Astrocyte (in vitro differentiated cells and primary cell): ENCODE data around the gene C1QTNF9. TPM values are rescaled to one million over a fixed set of nuclear protein-coding genes. Genes with fewer than 3 reads are reported as not detected.

Experiments
- DNase-seq: peaks from one replicate; pipeline ENCODE4 v3.0.0-alpha.2; 2010; ENCODE audit warnings: low read depth
- FAIRE-seq: peaks from 2 replicates; lab custom pipeline; 2011; peaks lifted over from hg19 to GRCh38; lab: Jason Lieb, UNC
- H2AFZ ChIP-seq: 2 replicates; pipeline ENCODE4 v1.6.0; 2012; ENCODE audit warnings: low read depth, low read length, inconsistent platforms
- H3K27ac ChIP-seq: 2 replicates; pipeline ENCODE4 v1.5.1; 2011; ENCODE audit warnings: low read depth, low read length, inconsistent platforms
- H3K27me3 ChIP-seq: 2 replicates; pipeline ENCODE4 v1.6.0; 2011; ENCODE audit warnings: low read length, inconsistent platforms; ENCODE audit not compliant: insufficient read depth
- H3K36me3 ChIP-seq: 2 replicates; pipeline ENCODE4 v1.5.1; 2011; ENCODE audit warnings: low read length, inconsistent platforms; ENCODE audit not compliant: insufficient read depth
- H3K4me1 ChIP-seq: 2 replicates; pipeline ENCODE4 v1.5.1; 2011; ENCODE audit warnings: low read length, inconsistent platforms; ENCODE audit not compliant: insufficient read depth
- H3K4me2 ChIP-seq: 2 replicates; pipeline ENCODE4 v1.6.0; 2012; ENCODE audit warnings: low read length, inconsistent platforms
- H3K4me3 ChIP-seq: 2 replicates; pipeline ENCODE4 v1.5.1; 2011; ENCODE audit warnings: low read depth, mild to moderate bottlenecking, low read length, inconsistent platforms; ENCODE audit not compliant: insufficient read depth
- H3K79me2 ChIP-seq: 2 replicates; pipeline ENCODE4 v1.6.0; 2012; ENCODE audit warnings: mild to moderate bottlenecking, low read length, inconsistent platforms; ENCODE audit not compliant: insufficient read depth
- H3K9ac ChIP-seq: 2 replicates; pipeline ENCODE4 v1.6.0; 2012; ENCODE audit warnings: mild to moderate bottlenecking, low read length, inconsistent platforms
- H3K9me3 ChIP-seq: 2 replicates; pipeline ENCODE4 v1.5.1; 2012; ENCODE audit warnings: low read depth, mild to moderate bottlenecking, low read length, inconsistent platforms; ENCODE audit not compliant: insufficient read depth
- H4K20me1 ChIP-seq: 2 replicates; pipeline ENCODE4 v1.6.0; 2012; ENCODE audit warnings: low read length, inconsistent platforms; ENCODE audit not compliant: insufficient read depth
- H3K27ac Mint-ChIP-seq: one replicate; pipeline ENCODE4 v1.8.0; 2021; ENCODE audit warnings: mild to moderate bottlenecking, mixed read lengths; ENCODE audit not compliant: unreplicated experiment
- H3K27me3 Mint-ChIP-seq: one replicate; pipeline ENCODE4 v1.8.0; 2021; ENCODE audit warnings: low read depth, mixed read lengths; ENCODE audit not compliant: unreplicated experiment
- H3K36me3 Mint-ChIP-seq: one replicate; pipeline ENCODE4 v1.8.0; 2021; ENCODE audit warnings: low read depth, mixed read lengths; ENCODE audit not compliant: unreplicated experiment
- H3K4me1 Mint-ChIP-seq: one replicate; pipeline ENCODE4 v1.8.0; 2021; ENCODE audit warnings: low read depth, mixed read lengths; ENCODE audit not compliant: unreplicated experiment
- H3K4me3 Mint-ChIP-seq: one replicate; pipeline ENCODE4 v1.8.0; 2021; ENCODE audit warnings: mild to moderate bottlenecking, moderate library complexity, mixed read lengths; ENCODE audit not compliant: unreplicated experiment
- H3K9me3 Mint-ChIP-seq: one replicate; pipeline ENCODE4 v1.8.0; 2021; ENCODE audit warnings: mild to moderate bottlenecking, mixed read lengths; ENCODE audit not compliant: unreplicated experiment
- EZH2 ChIP-seq: IDR thresholded peaks from 2 replicates; pipeline ENCODE4 v1.6.1; 2012; ENCODE audit warnings: mild to moderate bottlenecking, low read length, inconsistent platforms; ENCODE audit not compliant: insufficient read depth
- total RNA-seq: library from RNA; stranded (reverse); gene quantifications from 2 replicates; pipeline ENCODE4 v1.2.1, GENCODE V29; 2021
- TF ChIP-seq, protein P1 (sequence below): IDR thresholded peaks from 2 replicates; pipeline ENCODE4 v1.5.1; 2011; ENCODE audit warnings: low read depth, mild to moderate bottlenecking, inconsistent platforms, low read length, moderate library complexity; ENCODE audit not compliant: insufficient read depth

C1QTNF9 gene
- total RNA-seq, 1 donor from 2014 or later: not detected

DNA sequence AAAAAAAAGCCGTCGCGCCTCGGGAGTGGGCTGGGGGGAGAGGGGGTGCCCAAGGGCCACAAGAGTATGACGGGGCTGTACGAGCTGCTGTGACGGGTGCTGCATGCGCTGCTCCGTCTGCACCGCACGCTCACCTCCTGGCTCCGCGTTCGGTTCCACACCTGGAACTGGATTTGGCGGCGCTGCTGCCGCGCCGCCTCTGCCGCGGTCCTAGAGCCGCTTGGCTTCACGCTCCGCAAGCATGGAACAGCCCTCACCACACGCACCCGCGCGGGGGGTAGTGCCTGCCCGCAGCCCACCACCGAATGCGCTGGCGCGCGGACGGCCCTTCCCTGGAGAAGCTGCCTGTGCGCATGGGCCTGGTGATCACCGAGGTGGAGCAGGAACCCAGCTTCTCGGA lies 18.8 kb downstream of the C1QTNF9 start:
- Histone ChIP-seq H2AFZ (peak overlapping the region; percentile 52), H3K4me1 (no peaks in the 10 kb centered on the region), H3K36me3 (no peaks in the 10 kb centered on the region), H3K4me3 (no peak overlapping the region), H4K20me1 (no peaks in the 10 kb centered on the region), H3K4me2 (peak overlapping the region; percentile 77), H3K9me3 (no peaks in the 10 kb centered on the region), H3K27ac (no peak overlapping the region), H3K79me2 (no peaks in the 10 kb centered on the region), H3K9ac (no peak overlapping the region), H3K27me3 (peaks cover 2% of the 10 kb centered on the region)
- no peak for FAIRE-seq
- H3K36me3 Mint-ChIP-seq: no peaks in the 10 kb centered on the region
- H3K27me3 Mint-ChIP-seq: no peaks in the 10 kb centered on the region
- no peaks in the 10 kb centered on the region for H3K4me1 Mint-ChIP-seq
- TF ChIP-seq, protein P1, sequence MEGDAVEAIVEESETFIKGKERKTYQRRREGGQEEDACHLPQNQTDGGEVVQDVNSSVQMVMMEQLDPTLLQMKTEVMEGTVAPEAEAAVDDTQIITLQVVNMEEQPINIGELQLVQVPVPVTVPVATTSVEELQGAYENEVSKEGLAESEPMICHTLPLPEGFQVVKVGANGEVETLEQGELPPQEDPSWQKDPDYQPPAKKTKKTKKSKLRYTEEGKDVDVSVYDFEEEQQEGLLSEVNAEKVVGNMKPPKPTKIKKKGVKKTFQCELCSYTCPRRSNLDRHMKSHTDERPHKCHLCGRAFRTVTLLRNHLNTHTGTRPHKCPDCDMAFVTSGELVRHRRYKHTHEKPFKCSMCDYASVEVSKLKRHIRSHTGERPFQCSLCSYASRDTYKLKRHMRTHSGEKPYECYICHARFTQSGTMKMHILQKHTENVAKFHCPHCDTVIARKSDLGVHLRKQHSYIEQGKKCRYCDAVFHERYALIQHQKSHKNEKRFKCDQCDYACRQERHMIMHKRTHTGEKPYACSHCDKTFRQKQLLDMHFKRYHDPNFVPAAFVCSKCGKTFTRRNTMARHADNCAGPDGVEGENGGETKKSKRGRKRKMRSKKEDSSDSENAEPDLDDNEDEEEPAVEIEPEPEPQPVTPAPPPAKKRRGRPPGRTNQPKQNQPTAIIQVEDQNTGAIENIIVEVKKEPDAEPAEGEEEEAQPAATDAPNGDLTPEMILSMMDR: no peak
- TF ChIP-seq EZH2: no peak
- no peaks in the 10 kb centered on the region for H3K9me3 Mint-ChIP-seq
- no peak for DNase-seq
- no peak overlapping the region for H3K4me3 Mint-ChIP-seq
- H3K27ac Mint-ChIP-seq: no peak overlapping the region

GRCh38 chr13:24338721-24339120 lies 29.3 kb downstream of the C1QTNF9 start:
- Mint-ChIP-seq H3K36me3 (no peaks in the 10 kb centered on the region), H3K9me3 (peaks cover 5% of the 10 kb centered on the region), H3K4me1 (peaks cover 5% of the 10 kb centered on the region), H3K4me3 (no peak overlapping the region), H3K27me3 (peaks cover 2% of the 10 kb centered on the region), H3K27ac (no peak overlapping the region)
- Histone ChIP-seq H3K27me3 (no peaks in the 10 kb centered on the region), H3K4me3 (no peak overlapping the region), H3K36me3 (no peaks in the 10 kb centered on the region), H3K9me3 (no peaks in the 10 kb centered on the region), H2AFZ (no peak overlapping the region), H4K20me1 (no peaks in the 10 kb centered on the region), H3K9ac (no peak overlapping the region), H3K79me2 (no peaks in the 10 kb centered on the region), H3K4me2 (no peak overlapping the region), H3K4me1 (no peaks in the 10 kb centered on the region), H3K27ac (no peak overlapping the region)
- DNase-seq: no peak
- no peak for FAIRE-seq
- TF ChIP-seq, protein P1: no peak
- TF ChIP-seq EZH2: no peak

DNA sequence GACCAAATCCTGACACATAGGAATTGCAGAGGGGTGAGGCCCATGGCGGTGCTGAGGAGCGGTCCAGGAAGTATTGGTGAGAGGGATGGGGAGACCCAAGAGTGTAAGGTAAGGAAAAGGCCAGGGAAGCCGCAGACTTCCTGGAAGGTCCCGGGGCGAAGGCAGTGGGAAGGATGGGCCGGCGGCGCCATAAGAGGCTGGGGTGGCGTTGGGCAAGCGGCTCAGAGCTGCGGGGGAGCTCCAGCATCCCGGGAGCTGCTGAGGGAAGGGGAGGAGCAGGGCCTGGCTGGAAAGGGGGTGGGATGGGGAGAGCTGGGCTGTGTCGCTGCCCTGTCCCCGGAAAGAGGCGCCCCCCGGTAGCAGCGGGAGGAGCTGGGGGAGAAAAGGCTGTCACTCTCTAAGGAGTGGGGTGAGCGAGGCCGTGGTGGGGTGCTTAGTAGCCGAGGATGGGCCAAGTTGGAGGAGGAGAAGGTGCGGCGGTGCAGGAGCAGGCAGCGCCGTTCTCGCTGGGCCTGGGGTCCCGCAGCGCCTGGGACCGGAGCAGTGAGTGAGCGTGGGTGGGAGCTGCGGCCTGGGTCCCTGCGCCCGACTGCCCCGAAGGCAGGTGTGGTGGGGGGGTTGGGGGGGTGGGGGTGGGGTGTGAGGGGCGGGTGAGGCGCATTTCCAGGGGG lies 30.7 kb downstream of the C1QTNF9 start:
- Histone ChIP-seq H3K27me3 (no peaks in the 10 kb centered on the region), H3K4me3 (no peak overlapping the region), H4K20me1 (no peaks in the 10 kb centered on the region), H3K36me3 (no peaks in the 10 kb centered on the region), H3K9me3 (no peaks in the 10 kb centered on the region), H3K4me1 (no peaks in the 10 kb centered on the region), H2AFZ (no peak overlapping the region), H3K27ac (no peak overlapping the region), H3K79me2 (no peaks in the 10 kb centered on the region), H3K9ac (no peak overlapping the region), H3K4me2 (no peak overlapping the region)
- Mint-ChIP-seq H3K9me3 (peaks cover 6% of the 10 kb centered on the region), H3K27ac (no peak overlapping the region), H3K4me1 (peaks cover 5% of the 10 kb centered on the region), H3K4me3 (no peak overlapping the region), H3K36me3 (no peaks in the 10 kb centered on the region), H3K27me3 (peaks cover 4% of the 10 kb centered on the region)
- DNase-seq: no peak
- FAIRE-seq: no peak
- TF ChIP-seq, protein P1: no peak
- TF ChIP-seq EZH2: no peak
